HG03469 (cell line): ENCODE results near the gene STAC3.

Experiments
- ATAC-seq: cut with Tn5 transposase; IDR thresholded peaks from one replicate; pipeline ENCODE4 v1.9.1; 2021; ENCODE audit warnings: mild to moderate bottlenecking, moderate library complexity, moderate number of reproducible peaks; ENCODE audit not compliant: unreplicated experiment

The STAC3 gene

GRCh38 chr12:57196439-57196838, 54.5 kb downstream of the STAC3 start:
- no peak for ATAC-seq

- no peak for ATAC-seq
Measured at GRCh38 chr12:57195611-57196371, 55.2 kb downstream of the STAC3 start.

GRCh38 chr12:57195186-57195585, 55.8 kb downstream of the STAC3 start:
- ATAC-seq = no peak

GRCh38 chr12:57194253-57194652, 56.7 kb downstream of the STAC3 start:
- no peak for ATAC-seq

GRCh38 chr12:57193706-57194245, 57.2 kb downstream of the STAC3 start:
- no peak for ATAC-seq
